Measurements from ENCODE around the gene CRYGB.

Gene CRYGB

DNA sequence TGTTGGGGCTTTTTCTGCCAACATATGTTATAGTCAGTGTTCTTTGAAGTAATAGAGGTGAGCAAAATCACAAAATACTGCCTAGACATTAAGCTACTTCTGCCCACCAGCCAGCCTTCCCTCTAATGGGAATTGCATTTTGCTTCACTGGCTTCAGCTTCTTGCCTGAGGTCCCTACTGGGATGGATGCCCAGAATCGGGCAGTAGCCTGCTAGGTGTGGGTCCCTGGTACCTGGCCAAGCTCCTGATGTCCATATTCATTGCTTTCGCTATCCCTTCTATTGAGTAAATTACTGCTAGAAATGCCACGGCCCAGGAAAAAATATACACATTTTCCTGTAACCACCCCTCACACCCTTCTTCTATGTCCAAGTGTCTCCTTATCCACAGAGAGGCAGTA is 48.6 kb downstream of the CRYGB start:
- ChIA-PET POLR2A (no interaction called here), CTCF (interaction anchor here (0.5 to 2.2 kb wide), 4 partner anchors 23 to 352 kb away, joined by 3 to 5 read pairs (median 4); no protein-coding TSS in a partner anchor)
- no peak for DNase-seq (ENCODE audit: low read depth, low spot score)
- no peak overlapping the region for H3K4me3 ChIP-seq (ENCODE audit: low read depth, low read length)
- TF ChIP-seq, protein P1, sequence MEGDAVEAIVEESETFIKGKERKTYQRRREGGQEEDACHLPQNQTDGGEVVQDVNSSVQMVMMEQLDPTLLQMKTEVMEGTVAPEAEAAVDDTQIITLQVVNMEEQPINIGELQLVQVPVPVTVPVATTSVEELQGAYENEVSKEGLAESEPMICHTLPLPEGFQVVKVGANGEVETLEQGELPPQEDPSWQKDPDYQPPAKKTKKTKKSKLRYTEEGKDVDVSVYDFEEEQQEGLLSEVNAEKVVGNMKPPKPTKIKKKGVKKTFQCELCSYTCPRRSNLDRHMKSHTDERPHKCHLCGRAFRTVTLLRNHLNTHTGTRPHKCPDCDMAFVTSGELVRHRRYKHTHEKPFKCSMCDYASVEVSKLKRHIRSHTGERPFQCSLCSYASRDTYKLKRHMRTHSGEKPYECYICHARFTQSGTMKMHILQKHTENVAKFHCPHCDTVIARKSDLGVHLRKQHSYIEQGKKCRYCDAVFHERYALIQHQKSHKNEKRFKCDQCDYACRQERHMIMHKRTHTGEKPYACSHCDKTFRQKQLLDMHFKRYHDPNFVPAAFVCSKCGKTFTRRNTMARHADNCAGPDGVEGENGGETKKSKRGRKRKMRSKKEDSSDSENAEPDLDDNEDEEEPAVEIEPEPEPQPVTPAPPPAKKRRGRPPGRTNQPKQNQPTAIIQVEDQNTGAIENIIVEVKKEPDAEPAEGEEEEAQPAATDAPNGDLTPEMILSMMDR (IDR thresholded peaks at IDR 0.05; ENCODE audit: insufficient read depth, low read length, missing control alignments) = no peak

DNA sequence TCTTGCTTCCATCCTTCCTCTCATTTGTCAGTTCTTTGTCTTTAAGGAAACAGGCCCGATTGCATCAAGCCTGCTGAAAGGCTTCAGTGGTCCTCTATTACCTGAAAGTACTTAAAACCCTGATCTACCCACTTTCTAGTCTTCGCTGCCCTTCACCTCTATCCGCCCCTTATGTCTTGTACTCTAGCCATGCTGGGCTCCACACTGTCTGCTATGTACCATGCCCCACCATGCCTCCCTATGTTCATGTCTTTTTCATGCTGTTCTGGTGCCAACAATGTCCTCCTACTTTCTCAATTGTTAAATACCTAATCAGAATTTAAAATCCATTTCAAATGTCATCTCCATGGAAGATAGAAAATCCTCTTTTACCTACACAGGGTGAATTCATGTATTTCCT is 49.9 kb downstream of the CRYGB start:
- ChIA-PET CTCF (interaction anchor here (1.7 to 2.2 kb wide), 2 partner anchors 22 to 351 kb away, joined by 5 read pairs; no protein-coding TSS in a partner anchor), POLR2A (no interaction called here)

DNA sequence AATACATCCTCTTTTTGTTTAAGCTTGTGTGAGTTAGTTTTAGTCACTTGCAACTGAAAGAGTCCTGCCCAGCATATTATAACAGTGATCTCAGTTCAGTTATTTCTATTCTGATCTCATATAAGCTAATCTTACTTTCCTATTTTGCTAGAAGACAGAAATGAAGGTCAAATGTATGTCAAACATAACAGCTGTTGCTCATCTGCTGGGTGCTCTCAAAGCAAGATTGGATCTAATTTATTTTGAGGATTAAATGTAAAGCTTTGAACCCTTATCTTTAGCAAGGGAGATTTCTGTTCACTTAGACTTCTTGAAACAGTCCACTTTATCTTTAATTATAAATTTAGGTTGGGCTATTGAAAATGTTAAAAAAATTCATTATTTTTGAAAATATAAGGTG is 52.8 kb downstream of the CRYGB start:
- TF ChIP-seq, protein P1 (IDR thresholded peaks at IDR 0.05; ENCODE audit: insufficient read depth, low read length, missing control alignments) = no peak
- no peak for DNase-seq (ENCODE audit: low read depth, low spot score)
- no peak overlapping the region for H3K4me3 ChIP-seq (ENCODE audit: low read depth, low read length)
- CTCF ChIA-PET = interaction anchor here (0.7 to 3.0 kb wide), 3 partner anchors 11 to 21 kb away, joined by 3 to 8 read pairs (median 3); no protein-coding TSS in a partner anchor
- POLR2A ChIA-PET = interaction anchor here (0.6 kb wide), 1 partner anchor 882 kb away, joined by 3 read pairs; no protein-coding TSS in a partner anchor

More for the DNA sequence above, 49.9 kb downstream of the CRYGB start:
- TF ChIP-seq, protein P1 (IDR thresholded peaks at IDR 0.05; ENCODE audit: insufficient read depth, low read length, missing control alignments) = no peak
- DNase-seq (ENCODE audit: low read depth, low spot score) = no peak
- no peak overlapping the region for H3K4me3 ChIP-seq (ENCODE audit: low read depth, low read length)
